T47D (cell line): ENCODE data around the gene SMIM34.
"Not testable (repeated sequence)": the region's sequence is repeated elsewhere in the genome, so short reads cannot be mapped to it uniquely, and the experiment has no call there.

Experiments used
- DNase-seq, 2 experiments: peaks; one replicate each; pipeline versions ENCODE4 v3.0.0 to v3.0.0-alpha.2; 2011 to 2012; ENCODE audit warnings: low read depth in 1 of 2, low spot score in 1 of 2
- JUND ChIP-seq: IDR thresholded peaks from 2 replicates; pipeline ENCODE4 v1.6.1; 2012; ENCODE audit warnings: low read depth
- in situ Hi-C: cut with HindIII; loops from 2 replicates; pipeline ENCODE4 v1.10.0; 2016; ENCODE audit warnings: low sequenced_read_pairs, low pct_unique_long_range_greater_than_20kb

The SMIM34 gene

GRCh38 chr21:34383138-34383537 lies 40.6 kb downstream of the SMIM34 start:
- in situ Hi-C loops, DNase-seq: not testable (repeated sequence)

- DNase-seq, in situ Hi-C loops: not testable (repeated sequence)
These were observed 48.2 kb downstream of the SMIM34 start for GRCh38 chr21:34375619-34375972.

DNA sequence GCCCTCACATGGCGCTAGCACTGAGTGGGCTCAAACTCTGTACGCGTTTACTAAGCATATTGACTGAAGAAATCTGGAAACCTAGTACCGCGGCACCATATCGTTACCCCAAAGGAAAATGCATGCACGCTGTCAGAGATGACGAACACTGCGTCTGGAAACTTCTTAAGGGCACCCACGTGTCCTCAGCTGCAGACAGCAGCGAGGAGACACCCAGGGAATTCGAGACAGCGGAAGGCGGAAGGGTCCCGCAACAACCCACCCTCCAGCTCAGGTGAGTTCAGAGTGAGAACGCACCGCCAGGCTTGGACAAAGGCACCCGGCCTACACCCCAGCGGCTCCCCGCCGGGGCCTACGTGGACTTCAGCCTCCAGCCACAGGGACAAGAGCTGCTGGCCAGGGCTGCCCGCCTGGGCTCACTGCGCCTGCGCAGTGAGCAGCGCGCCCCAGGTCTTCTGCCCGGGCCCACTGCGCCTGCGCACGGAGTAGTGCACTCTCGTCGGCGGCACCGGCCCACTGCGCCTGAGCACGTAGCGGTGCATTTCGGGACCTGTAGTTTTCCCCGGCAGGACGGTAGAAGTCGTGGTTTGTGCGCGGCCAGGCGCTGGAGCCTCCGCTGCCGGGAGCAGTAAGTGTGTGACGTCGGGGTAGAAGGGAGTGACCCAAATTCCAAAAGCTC lies 48.7 kb downstream of the SMIM34 start, which contains the start of gene SMIM11:
Gene SMIM11, plus strand, starts transcription at position 568 of the 679 bp plus-strand sequence. CDS start 3,998 bp downstream, outside the sequence.
- DNase-seq, in situ Hi-C loops: not testable (repeated sequence)

DNA sequence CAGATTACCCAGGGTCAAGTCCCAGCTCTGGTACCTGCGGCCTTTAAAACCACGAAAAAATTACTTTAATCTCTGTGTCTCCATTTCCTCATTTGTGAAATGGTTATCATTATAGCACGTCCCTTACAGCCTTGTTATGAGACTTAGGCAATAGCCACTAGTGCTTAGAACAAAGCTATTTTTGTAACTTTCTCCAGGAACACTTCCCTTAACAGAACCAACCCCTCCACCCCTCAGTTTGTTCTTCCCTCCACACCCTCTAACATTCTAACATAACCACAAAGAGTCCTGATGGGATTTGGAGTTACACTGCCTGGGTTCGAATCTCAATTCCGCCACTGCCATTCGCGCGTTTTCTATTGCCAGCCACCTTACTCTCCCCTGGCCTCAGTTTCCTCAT lies 49.3 kb downstream of the SMIM34 start:
- in situ Hi-C loops, DNase-seq: not testable (repeated sequence)

DNA sequence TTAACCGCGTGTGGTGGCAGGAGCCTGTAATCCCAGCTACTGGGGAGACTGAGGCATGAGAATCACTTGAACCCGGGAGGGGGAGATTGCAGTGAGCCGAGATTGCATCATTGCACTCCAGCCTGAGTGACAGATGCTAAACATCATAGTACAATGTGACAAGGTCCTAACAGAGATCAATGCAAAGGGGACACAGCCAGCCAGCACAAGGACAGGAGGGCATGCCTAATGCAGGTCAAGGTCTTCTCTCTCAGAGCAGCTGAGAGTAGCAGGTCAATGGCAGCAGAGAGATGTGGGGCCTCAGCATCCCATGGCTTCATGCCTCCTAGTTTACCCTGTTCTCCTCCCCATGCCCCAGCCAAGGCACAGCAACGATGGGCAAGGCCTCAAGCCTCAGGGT lies 51.4 kb downstream of the SMIM34 start:
- in situ Hi-C loops, result no loop called here
- no peak for TF ChIP-seq JUND
- no peak for DNase-seq

- no peak for DNase-seq
- no peak for TF ChIP-seq JUND
- in situ Hi-C loops, result no loop called here
These were observed 54.0 kb downstream of the SMIM34 start for GRCh38 chr21:34369741-34370140.
